ENCODE data around the gene TP53TG5. TPM values are rescaled to one million over a fixed set of nuclear protein-coding genes. Genes with fewer than 3 reads are reported as not detected.

Gene TP53TG5
- total RNA-seq, 1 donor from 2014 or later = not detected

DNA sequence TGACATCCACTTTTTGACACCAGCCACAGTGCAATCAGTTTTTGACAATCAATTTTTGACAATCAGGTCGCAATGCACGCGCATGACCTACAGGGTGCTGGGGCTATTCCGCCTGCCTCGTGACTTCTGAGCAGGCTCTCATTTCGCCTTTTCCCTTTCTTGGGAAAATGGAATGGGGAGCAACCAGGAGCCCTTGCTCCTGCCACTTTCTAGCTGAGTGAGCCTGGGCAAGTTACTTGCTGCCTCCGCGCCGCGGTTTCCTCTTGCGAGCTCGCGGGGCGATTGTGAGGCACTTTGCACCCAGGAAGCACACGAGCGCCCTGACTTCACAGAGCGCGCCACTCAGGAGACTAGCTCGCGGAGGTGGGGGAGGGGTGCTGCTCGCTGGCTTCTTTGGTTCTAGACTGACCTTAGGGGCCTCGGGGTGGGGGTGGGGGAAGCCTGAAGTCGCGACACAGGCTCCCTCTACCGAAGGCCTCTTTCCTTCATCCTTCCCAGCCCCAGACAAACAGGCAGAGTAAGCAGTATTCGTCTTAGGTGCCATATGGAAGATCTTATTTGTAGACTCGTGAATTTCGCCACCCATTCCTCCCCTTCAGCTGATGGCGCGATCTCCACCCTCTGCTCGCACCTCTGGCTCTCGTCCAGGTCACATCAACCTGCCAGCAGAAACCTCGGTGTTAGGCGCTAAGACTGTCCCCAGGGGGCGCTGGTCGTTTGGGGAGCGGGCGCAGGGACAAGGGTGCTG lies 4.6 kb downstream of the TP53TG5 start:
- TF ChIP-seq, protein P1, sequence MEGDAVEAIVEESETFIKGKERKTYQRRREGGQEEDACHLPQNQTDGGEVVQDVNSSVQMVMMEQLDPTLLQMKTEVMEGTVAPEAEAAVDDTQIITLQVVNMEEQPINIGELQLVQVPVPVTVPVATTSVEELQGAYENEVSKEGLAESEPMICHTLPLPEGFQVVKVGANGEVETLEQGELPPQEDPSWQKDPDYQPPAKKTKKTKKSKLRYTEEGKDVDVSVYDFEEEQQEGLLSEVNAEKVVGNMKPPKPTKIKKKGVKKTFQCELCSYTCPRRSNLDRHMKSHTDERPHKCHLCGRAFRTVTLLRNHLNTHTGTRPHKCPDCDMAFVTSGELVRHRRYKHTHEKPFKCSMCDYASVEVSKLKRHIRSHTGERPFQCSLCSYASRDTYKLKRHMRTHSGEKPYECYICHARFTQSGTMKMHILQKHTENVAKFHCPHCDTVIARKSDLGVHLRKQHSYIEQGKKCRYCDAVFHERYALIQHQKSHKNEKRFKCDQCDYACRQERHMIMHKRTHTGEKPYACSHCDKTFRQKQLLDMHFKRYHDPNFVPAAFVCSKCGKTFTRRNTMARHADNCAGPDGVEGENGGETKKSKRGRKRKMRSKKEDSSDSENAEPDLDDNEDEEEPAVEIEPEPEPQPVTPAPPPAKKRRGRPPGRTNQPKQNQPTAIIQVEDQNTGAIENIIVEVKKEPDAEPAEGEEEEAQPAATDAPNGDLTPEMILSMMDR (IDR thresholded peaks at IDR 0.05) = peak; percentile 92
- Histone ChIP-seq H3K4me3 (peak overlapping the region; percentile 60), H3K4me1 (peaks cover 14% of the 10 kb centered on the region), H3K9me3 (no peaks in the 10 kb centered on the region), H3K27ac (peak overlapping the region; percentile 67), H3K27me3 (no peaks in the 10 kb centered on the region), H3K36me3 (peaks cover 6% of the 10 kb centered on the region)
- ATAC-seq (peak; percentile 89), DNase-seq (peak; percentile 95)
- intact Hi-C loops (cut with DNase I) = no loop called here

DNA sequence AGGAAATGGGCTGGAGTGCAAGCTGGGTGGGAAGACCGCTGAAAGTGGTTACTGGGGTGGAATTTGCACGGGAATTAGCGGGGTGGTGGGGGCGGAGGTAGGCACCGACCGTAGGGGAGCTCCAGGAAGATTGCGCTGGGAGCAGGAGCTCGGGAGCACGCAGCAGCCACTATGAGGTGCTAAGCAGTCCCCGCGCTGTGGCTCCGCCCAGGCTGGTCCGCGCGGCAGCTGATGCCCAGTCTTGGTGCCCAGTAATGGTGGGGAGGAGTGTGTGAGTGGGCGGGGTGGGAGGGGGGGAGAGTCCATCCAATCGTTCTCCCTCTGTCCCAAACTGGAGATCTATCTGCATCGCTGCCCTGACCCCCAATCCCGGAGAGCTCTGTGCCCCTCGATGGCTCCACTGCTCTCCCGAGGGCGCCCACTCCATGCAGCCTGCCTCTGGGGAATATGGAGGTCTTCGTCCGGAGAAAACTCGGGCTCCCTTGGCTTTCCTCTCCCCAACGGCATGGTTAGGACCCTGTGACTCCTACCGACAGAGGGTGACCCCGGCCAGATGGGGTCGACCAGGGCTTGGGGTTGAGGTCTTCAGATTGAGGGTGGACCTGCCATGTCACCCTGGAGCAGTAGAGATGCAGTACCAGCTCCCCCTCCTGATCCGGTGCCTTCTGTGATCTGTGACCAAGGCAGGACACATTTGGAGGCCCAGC lies 5.3 kb downstream of the TP53TG5 start:
- Histone ChIP-seq H3K4me1 (peaks cover 20% of the 10 kb centered on the region), H3K9me3 (no peaks in the 10 kb centered on the region), H3K36me3 (peaks cover 13% of the 10 kb centered on the region), H3K27me3 (no peaks in the 10 kb centered on the region), H3K4me3 (peak overlapping the region; percentile 60), H3K27ac (peak overlapping the region; percentile 67)
- intact Hi-C loops (cut with DNase I) = no loop called here
- peak; percentile 49 for ATAC-seq
- DNase-seq = peak; percentile 75
- TF ChIP-seq, protein P1 (IDR thresholded peaks at IDR 0.05) = no peak

DNA sequence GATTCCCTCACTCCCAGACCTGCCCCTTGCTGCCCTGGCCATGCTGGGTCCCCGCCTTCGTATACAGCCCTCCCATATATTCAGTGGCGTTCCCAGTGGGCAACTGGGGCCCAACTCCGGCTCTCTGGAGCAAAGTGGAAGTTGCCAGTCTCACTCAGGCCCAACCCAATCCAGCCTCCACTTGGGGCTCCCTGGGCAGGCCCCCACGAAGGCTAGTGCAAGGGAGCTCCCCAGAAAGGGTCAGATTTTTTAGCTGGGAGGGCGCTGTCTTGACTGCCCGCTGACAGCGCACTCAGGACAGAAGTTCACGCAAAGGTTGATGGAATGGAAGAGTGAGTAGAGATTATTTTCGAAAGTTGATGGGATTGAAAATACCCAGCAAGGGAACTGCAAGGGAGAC lies 5.9 kb downstream of the TP53TG5 start:
- peaks cover 25% of the 10 kb centered on the region for H3K4me1 ChIP-seq
- H3K27me3 ChIP-seq = no peaks in the 10 kb centered on the region
- H3K27ac ChIP-seq = no peak overlapping the region

DNA sequence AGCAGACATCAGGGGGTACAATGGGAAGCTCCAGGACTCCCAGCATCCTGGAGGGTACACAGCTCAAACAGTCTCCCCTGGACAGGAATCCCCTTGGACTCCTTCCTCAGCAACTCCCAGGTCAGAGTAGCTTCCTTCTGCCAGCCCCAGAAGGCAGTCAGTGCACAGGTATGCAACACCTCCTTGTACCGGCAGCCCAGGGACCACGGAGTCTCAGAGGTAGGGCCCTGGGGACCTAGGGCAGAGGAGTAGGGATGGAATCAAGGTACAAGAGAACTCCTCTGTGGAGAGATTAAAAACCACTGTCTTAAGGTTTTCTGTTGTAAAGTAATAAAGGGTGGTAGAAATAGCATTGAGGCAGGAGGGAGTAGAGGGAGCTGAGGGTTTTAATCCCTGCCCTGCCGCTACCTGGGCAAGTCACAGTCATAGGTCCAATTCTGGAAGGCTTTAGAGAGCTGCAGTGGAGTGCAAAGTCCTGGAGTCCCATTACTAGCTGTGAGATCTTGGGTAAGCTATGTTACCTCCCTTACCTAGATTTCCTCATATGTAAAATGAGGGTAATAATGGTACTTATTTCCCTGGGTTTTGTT lies 7.5 kb downstream of the TP53TG5 start:
- Histone ChIP-seq H3K4me1 (peaks cover 28% of the 10 kb centered on the region), H3K9me3 (no peaks in the 10 kb centered on the region), H3K36me3 (peaks cover 35% of the 10 kb centered on the region), H3K27ac (no peak overlapping the region), H3K27me3 (no peaks in the 10 kb centered on the region), H3K4me3 (no peak overlapping the region)
- ATAC-seq = no peak
- intact Hi-C loops (cut with DNase I) = no loop called here
- DNase-seq = no peak
- TF ChIP-seq, protein P1 (IDR thresholded peaks at IDR 0.05) = no peak

More for the DNA sequence above, 5.9 kb downstream of the TP53TG5 start:
- TF ChIP-seq, protein P1 (IDR thresholded peaks at IDR 0.05) = no peak
- no peak for DNase-seq
- H3K36me3 ChIP-seq = peaks cover 19% of the 10 kb centered on the region
- intact Hi-C loops (cut with DNase I) = no loop called here
- no peak for ATAC-seq
- no peaks in the 10 kb centered on the region for H3K9me3 ChIP-seq
- H3K4me3 ChIP-seq = no peak overlapping the region

DNA sequence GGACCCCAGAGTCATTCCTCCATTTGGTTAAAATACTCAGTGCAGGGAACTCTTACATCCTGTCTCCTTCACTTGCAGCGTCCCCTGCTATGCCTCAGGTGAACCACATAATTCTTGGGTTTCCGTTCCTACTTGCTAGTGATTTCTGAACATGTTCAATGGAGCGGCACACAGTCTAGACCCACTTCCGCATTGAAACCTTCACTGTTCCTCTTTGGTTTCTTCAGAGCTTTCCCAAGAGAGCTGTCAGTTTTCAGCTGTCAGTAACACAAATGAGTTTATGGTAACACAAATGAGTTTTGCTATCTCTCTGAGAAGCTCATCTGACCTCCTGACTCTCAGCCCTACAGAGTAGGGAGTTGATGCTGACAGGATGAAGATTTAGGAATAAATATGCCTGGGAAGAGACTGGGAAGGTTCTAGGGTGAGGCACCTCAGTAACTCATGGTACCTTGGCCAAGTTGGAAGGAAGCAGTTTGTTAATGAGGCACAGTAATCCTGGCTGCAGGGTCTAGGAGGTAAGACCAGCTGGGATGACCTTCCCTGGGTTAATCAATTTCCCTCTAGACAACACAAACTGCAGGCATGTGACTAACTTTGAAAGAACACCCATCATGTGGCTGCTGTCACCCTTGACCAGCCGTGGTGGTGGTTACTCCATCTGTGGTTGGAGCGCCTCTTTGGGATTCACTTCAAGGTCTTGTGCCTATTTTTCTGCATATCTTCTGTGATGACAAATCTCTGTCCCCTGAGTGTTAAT lies 9.7 kb downstream of the TP53TG5 start:
- no peak overlapping the region for H3K4me3 ChIP-seq
- H3K4me1 ChIP-seq = peaks cover 45% of the 10 kb centered on the region
- no peak for DNase-seq
- H3K9me3 ChIP-seq = no peaks in the 10 kb centered on the region
- peaks cover 45% of the 10 kb centered on the region for H3K36me3 ChIP-seq
- ATAC-seq = peak; percentile 58
- intact Hi-C loops (cut with DNase I) = loop anchor here (10.0 kb wide), 1 partner anchor 66 kb away; no protein-coding TSS in a partner anchor
- TF ChIP-seq, protein P1 (IDR thresholded peaks at IDR 0.05) = no peak
- H3K27me3 ChIP-seq = no peaks in the 10 kb centered on the region
- peak overlapping the region; percentile 47 for H3K27ac ChIP-seq
